ENCODE data around the gene TFE3. TPM values are rescaled to one million over a fixed set of nuclear protein-coding genes. Genes with fewer than 3 reads are reported as not detected.

The TFE3 gene
- total RNA-seq, 1 donor from 2014 or later: 63.3 TPM

- peak overlapping the region; percentile 54 for H3K4me3 ChIP-seq (ENCODE audit: low read depth, low read length)
- H3K36me3 ChIP-seq (ENCODE audit: control insufficient read depth, insufficient read depth, low read length): no peaks in the 10 kb centered on the region
- TF ChIP-seq CTCF (IDR thresholded peaks at IDR 0.05; ENCODE audit: insufficient read depth, low read length, poor library complexity, severe bottlenecking): no peak
- H3K27me3 ChIP-seq (ENCODE audit: control insufficient read depth, insufficient read depth, low read length): no peaks in the 10 kb centered on the region
- no peak for DNase-seq (ENCODE audit: low read depth)
Observed at GRCh38 chrX:49001521-49002090, 41.6 kb downstream of the TFE3 start.

GRCh38 chrX:49000636-49001035 is 42.5 kb downstream of the TFE3 start:
- no peak for TF ChIP-seq CTCF (IDR thresholded peaks at IDR 0.05; ENCODE audit: insufficient read depth, low read length, poor library complexity, severe bottlenecking)
- Histone ChIP-seq H3K27me3 (ENCODE audit: control insufficient read depth, insufficient read depth, low read length) (no peaks in the 10 kb centered on the region), H3K4me3 (ENCODE audit: low read depth, low read length) (no peak overlapping the region), H3K36me3 (ENCODE audit: control insufficient read depth, insufficient read depth, low read length) (no peaks in the 10 kb centered on the region)
- no peak for DNase-seq (ENCODE audit: low read depth)

DNA sequence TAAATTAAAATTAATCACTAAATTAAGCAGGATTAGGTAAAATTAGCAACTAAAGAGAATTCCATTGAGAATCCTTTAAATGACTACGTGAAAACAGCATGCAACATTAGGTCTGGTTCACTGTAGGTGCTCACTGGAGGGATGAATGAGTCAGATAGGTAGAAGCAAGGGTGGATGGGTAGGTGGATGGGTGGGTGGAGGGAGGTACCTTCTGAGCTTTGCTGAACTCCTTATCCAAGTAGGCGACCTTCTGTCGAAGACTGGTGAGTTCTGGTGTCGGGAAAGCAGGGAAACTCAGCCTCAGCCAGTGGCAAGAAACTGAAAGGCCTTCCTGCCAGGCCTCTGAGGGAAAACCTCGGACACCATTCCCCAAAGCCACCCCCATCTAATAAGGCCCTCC is 44.1 kb downstream of the TFE3 start:
- no peak for DNase-seq (ENCODE audit: low read depth)
- Histone ChIP-seq H3K27me3 (ENCODE audit: control insufficient read depth, insufficient read depth, low read length) (no peaks in the 10 kb centered on the region), H3K36me3 (ENCODE audit: control insufficient read depth, insufficient read depth, low read length) (no peaks in the 10 kb centered on the region), H3K4me3 (ENCODE audit: low read depth, low read length) (no peak overlapping the region)
- no peak for TF ChIP-seq CTCF (IDR thresholded peaks at IDR 0.05; ENCODE audit: insufficient read depth, low read length, poor library complexity, severe bottlenecking)

DNA sequence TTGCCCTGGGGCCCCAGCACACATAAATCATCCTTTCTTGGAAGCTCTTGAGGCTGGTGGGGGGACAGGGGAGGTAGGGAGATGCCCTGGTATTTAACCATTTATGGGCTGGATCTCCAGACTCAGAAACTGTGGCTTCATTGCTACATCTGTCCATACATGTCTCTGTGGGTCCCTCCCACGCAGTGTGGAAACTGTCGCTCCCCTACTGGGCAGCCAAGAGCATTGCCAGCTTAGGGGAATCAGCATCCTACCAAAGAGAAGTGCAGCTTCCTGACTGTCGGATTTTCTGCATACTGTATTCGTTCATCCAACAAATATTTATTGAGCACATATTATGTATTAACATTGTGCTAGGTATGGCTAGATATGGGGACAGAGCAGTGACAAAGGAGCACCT is 44.8 kb downstream of the TFE3 start:
- no peak for TF ChIP-seq CTCF (IDR thresholded peaks at IDR 0.05; ENCODE audit: insufficient read depth, low read length, poor library complexity, severe bottlenecking)
- no peaks in the 10 kb centered on the region for H3K36me3 ChIP-seq (ENCODE audit: control insufficient read depth, insufficient read depth, low read length)
- DNase-seq (ENCODE audit: low read depth): no peak
- H3K27me3 ChIP-seq (ENCODE audit: control insufficient read depth, insufficient read depth, low read length): no peaks in the 10 kb centered on the region
- no peak overlapping the region for H3K4me3 ChIP-seq (ENCODE audit: low read depth, low read length)

GRCh38 chrX:48997865-48998264 is 45.3 kb downstream of the TFE3 start:
- Histone ChIP-seq H3K4me3 (ENCODE audit: low read depth, low read length) (no peak overlapping the region), H3K36me3 (ENCODE audit: control insufficient read depth, insufficient read depth, low read length) (no peaks in the 10 kb centered on the region), H3K27me3 (ENCODE audit: control insufficient read depth, insufficient read depth, low read length) (no peaks in the 10 kb centered on the region)
- no peak for DNase-seq (ENCODE audit: low read depth)
- TF ChIP-seq CTCF (IDR thresholded peaks at IDR 0.05; ENCODE audit: insufficient read depth, low read length, poor library complexity, severe bottlenecking): no peak

GRCh38 chrX:48997455-48997854 is 45.7 kb downstream of the TFE3 start:
- Histone ChIP-seq H3K36me3 (ENCODE audit: control insufficient read depth, insufficient read depth, low read length) (no peaks in the 10 kb centered on the region), H3K4me3 (ENCODE audit: low read depth, low read length) (no peak overlapping the region), H3K27me3 (ENCODE audit: control insufficient read depth, insufficient read depth, low read length) (no peaks in the 10 kb centered on the region)
- no peak for TF ChIP-seq CTCF (IDR thresholded peaks at IDR 0.05; ENCODE audit: insufficient read depth, low read length, poor library complexity, severe bottlenecking)
- no peak for DNase-seq (ENCODE audit: low read depth)
